ENCODE data around the gene ESD. TPM values are rescaled to one million over a fixed set of nuclear protein-coding genes. Genes with fewer than 3 reads are reported as not detected.

Gene ESD
- total and polyA plus RNA-seq, 2 donors (not counting 3 experiments of a cell fraction or from before 2014, with no cell fraction given) = 45.3 to 81.1 TPM

DNA sequence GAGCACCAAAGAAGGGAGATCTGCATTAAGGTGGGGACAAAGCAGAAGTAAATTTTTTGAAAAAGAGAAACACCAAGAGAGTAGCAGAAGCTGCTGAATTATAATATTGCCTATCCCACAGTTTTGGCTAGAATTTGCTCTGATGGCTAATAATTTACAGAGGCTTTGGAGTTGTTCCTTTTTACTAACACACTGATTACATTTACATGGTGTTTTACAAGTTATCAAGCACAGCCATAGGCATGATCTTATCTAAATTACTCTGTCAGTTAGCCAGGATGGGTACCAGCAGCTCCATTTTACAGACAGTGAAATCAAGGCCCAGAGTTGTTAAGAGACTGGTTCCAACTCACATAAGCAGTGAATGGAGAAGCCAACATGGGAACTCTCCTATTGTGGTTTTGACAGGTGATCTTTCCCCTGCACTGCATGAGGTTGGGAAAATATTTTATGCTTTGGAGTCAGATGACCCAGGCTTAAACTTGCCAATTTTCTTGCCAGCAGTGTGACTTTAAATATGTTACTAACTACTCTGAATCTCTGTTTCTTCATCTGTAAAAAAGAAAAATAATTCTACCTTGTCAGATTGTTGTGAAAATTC is 33.5 kb upstream of the ESD start:
- dilution Hi-C loops (cut with MboI; ENCODE audit: extremely low pct_ligation_motif_present, low sequenced_read_pairs) (no loop called here), intact Hi-C loops (cut with micrococcal nuclease) (loop anchor here (5.0 kb wide), 1 partner anchor 767 kb away; no protein-coding TSS in a partner anchor)
- TF ChIP-seq, protein P1, sequence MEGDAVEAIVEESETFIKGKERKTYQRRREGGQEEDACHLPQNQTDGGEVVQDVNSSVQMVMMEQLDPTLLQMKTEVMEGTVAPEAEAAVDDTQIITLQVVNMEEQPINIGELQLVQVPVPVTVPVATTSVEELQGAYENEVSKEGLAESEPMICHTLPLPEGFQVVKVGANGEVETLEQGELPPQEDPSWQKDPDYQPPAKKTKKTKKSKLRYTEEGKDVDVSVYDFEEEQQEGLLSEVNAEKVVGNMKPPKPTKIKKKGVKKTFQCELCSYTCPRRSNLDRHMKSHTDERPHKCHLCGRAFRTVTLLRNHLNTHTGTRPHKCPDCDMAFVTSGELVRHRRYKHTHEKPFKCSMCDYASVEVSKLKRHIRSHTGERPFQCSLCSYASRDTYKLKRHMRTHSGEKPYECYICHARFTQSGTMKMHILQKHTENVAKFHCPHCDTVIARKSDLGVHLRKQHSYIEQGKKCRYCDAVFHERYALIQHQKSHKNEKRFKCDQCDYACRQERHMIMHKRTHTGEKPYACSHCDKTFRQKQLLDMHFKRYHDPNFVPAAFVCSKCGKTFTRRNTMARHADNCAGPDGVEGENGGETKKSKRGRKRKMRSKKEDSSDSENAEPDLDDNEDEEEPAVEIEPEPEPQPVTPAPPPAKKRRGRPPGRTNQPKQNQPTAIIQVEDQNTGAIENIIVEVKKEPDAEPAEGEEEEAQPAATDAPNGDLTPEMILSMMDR (IDR thresholded peaks at IDR 0.05; ENCODE audit: extremely low read depth in 1 of 2, insufficient read depth in 1 of 2, low read depth in 1 of 2, low read length in 2 of 2) = no peak
- TF ChIP-seq GATA2 (IDR thresholded peaks at IDR 0.05; ENCODE audit: insufficient read depth, insufficient read length, low read depth, low read length) (no peak), POLR2AphosphoS5 (IDR thresholded peaks at IDR 0.05; ENCODE audit: insufficient read depth, low read depth, low read length) (no peak), FOS (IDR thresholded peaks at IDR 0.05; ENCODE audit: borderline replicate concordance, insufficient read depth, low read length) (no peak), EZH2 (IDR thresholded peaks at IDR 0.05; ENCODE audit: borderline replicate concordance, low read depth, low read length, severe bottlenecking) (no peak), MYC (IDR thresholded peaks at IDR 0.05; ENCODE audit: low read depth, low read length) (no peak), POLR2A (IDR thresholded peaks at IDR 0.05; ENCODE audit: low read depth, low read length) (no peak), JUN (IDR thresholded peaks at IDR 0.05; ENCODE audit: borderline replicate concordance, insufficient read depth, insufficient read length, low read depth) (no peak)
- TF ChIP-seq, protein P2, sequence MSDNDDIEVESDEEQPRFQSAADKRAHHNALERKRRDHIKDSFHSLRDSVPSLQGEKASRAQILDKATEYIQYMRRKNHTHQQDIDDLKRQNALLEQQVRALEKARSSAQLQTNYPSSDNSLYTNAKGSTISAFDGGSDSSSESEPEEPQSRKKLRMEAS (IDR thresholded peaks at IDR 0.05; ENCODE audit: insufficient read depth, insufficient read length) = no peak
- no peak overlapping the region for H3K27ac ChIP-seq (ENCODE audit: insufficient read depth, low read depth, low read length)
- no peak overlapping the region for H3K9ac ChIP-seq (replicated peaks; ENCODE audit: extremely low read depth, insufficient read depth, low read length)
- BruUV-seq (replicated peaks) = no TSS peak
- CTCF ChIA-PET = interaction anchor here (0.8 to 2.5 kb wide), 11 partner anchors 8 to 1939 kb away, joined by 3 to 32 read pairs (median 5); no protein-coding TSS in a partner anchor
- DNase-seq (ENCODE audit: low read depth, low spot score) (no peak), FAIRE-seq (no peak)
- POLR2A ChIA-PET = no interaction called here
- H3K4me2 ChIP-seq (ENCODE audit: insufficient read depth, low read length) = no peak overlapping the region
- no peaks in the 10 kb centered on the region for H3K36me3 ChIP-seq (ENCODE audit: control insufficient read depth in 2 of 2, extremely low read depth in 1 of 2, insufficient read depth in 2 of 2, low read length in 2 of 2)
- no peaks in the 10 kb centered on the region for H3K9me1 ChIP-seq (replicated peaks; ENCODE audit: control insufficient read depth, extremely low read depth, insufficient read depth, low read length)
- no peaks in the 10 kb centered on the region for H3K9me3 ChIP-seq (replicated peaks; ENCODE audit: control insufficient read depth, insufficient read depth, low read length)
- H3K4me3 ChIP-seq (replicated peaks in 1 of 3; ENCODE audit: insufficient read depth in 1 of 3, low read depth in 1 of 3, low read length in 3 of 3) = no peak overlapping the region
- H3K4me1 ChIP-seq (ENCODE audit: control insufficient read depth, extremely low read depth, insufficient read depth, low read length) = no peaks in the 10 kb centered on the region
- H2AFZ ChIP-seq (ENCODE audit: low read depth, low read length) = no peak overlapping the region
- peaks cover 0 to 8% of the 10 kb centered on the region in 2 experiments for H3K27me3 ChIP-seq (ENCODE audit: control insufficient read depth in 2 of 2, insufficient read depth in 2 of 2, low read length in 2 of 2)
- H3K79me2 ChIP-seq (ENCODE audit: control insufficient read depth, insufficient read depth, low read length) = no peaks in the 10 kb centered on the region
- H4K20me1 ChIP-seq (replicated peaks; ENCODE audit: control insufficient read depth, extremely low read depth, insufficient read depth, low read length) = no peaks in the 10 kb centered on the region

Measured in endothelial cell of umbilical vein (primary cell).